GM18861 (cell line): Measurements from ENCODE around the gene JADE1.

Experiments
- ATAC-seq: cut with Tn5 transposase; IDR thresholded peaks from one replicate; pipeline ENCODE4 v1.9.1; 2021; ENCODE audit not compliant: unreplicated experiment

JADE1 gene

DNA sequence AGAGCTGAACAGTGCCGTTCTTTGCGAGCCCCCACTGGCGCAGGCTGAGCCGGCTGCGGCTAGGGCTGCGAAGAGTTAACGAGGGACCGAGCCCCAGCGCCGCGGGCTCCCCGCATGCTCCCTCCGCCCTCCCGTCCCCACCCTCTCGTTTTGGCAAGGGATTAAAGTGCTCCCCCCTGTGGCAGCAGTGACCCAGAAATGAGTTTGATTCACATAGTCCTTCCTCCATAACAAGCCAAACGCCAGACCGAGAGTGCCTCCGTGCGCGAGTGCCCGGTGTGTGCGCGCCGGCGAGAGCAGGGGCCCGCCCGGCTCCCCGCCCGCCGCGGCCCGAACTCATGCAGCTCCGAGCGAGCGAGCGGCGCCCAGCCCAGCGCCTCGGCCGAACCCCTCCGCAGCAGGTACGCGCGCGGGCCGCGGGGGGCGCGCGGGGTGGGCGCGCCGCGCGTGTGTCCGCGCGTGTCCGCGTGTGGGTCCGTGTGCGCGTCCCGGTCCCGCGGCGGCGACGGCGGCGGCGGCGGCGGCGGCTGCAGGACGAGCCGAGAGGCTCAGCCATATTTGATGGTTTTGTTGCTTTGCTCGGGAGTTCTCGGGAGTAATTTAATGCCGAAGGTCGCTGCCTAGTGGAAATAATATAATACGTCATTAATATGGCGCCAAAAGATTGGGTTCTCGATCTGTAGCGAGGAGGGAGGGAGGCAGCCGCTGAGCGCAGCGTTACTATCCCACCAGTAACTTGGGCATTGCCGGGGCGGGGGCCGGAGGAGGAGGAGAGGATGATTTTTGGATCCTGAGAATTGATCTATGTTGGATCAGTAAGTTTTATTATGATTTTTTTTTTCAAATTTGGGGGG, at the start of gene JADE1:
TSS of gene JADE1 (plus strand) at position 224 of the 854 bp plus-strand sequence. CDS start 22,059 bp downstream, outside the sequence.
- ATAC-seq, result peak; percentile 45

DNA sequence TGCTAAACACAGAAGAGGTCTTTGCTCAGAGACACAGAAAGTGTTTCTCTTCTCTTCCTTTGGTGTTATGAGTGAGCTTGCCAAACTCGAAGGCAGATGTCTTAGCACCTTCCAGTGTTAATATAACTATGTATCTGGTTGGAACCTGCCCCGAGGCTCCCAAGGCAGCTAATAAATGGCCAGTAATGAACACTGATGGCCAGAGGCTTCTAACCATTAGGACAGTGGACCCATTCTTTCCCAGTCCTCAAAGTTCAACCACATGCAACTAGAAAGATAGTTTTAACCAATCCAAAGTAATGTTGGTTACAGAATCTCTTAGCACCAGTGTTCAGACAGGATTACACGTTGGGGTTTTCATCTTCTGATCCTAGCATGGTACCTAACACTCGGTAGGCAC, 42.7 kb upstream of the JADE1 start:
- ATAC-seq, result no peak

DNA sequence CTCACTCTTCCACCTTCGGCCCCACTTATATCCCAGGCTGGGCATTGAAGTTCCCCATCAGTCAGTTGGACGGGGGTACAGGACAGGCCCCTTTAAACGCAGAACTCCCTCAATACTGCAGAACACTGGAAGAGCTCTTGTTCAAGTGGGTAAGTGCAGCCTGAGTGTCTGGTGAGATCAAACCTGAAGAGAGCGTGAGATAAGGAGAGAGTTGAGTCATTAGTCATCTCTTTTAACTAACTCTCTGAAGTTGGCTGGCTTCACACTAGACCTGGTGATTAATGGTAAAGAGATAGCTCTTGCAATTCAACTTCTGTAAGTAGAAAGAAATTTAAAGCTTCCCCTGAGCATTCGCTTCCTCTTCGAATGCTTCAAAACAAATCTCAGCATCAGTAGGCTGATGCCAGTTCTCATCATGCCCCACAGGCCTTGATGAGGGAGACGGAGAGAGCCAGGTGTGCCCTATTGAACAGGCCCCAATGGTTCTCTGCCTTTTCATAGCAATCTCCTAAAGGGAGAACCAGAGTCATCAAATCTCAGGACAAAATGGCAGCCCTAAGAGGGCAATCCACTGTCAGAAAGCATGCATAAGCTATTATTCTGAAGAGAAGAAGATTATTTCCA, 41.0 kb upstream of the JADE1 start:
- ATAC-seq, result no peak

DNA sequence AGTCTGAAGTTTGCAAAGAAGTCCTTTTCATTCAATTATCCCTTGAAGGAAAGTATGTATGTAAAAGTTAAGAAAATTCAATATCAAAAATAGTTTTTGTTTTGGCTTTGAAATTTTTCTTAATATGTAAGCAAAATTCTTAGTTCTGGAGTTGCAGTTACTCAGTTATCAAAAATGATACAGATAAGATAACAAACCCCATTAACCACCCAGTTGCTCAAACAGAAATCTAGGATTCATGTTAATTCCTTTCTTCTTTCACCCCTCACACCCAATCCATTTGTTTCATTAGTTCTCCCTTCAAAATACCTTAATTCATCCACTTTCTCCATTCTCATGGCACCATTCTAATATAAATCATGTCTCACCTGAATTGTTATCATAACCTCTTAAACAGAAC, 40.5 kb upstream of the JADE1 start:
- no peak for ATAC-seq

- ATAC-seq, result no peak
Observed at GRCh38 chr4:128770807-128771206, 38.7 kb upstream of the JADE1 start.

GRCh38 chr4:128775477-128775876, 34.0 kb upstream of the JADE1 start:
- no peak for ATAC-seq

DNA sequence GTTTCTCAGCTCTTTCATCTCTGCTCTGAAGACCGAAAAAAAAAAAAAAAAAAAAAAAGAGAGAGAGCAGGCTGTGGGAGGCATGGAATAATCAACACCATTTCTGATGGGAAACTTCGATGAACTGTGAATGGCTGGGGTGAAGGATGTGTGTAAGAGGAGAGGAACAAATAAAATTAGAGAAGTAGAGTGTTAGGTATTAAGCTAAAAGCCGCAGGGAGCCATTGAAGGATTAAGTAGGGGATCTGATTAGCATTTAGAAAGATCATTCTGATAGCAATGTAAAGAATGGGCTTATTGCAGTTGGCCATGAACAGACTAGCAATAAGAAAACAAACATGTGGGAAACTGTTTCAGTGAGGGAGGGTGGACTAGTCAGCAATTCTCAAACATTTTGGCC, 33.6 kb upstream of the JADE1 start:
- ATAC-seq, result no peak

- peak; percentile 64 for ATAC-seq
Observed at GRCh38 chr4:128776794-128777216, 32.7 kb upstream of the JADE1 start.

DNA sequence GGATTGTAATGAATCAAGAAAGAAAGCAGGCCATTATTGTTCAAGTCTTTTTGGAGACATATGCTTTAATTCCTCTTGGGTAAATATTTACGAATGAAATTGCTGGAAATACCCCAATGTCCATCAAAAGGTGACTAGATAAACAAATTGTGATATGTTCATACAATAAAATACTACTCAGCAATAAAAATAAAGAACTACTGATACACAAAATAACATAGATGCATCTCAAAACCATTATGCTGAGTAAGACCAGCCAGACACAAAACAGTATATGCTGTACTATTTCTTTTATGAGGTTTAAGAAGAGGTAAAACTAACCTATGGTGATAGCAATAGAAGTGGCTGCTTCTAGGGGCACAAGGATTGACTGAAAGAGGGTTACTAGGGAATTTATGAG, 28.8 kb upstream of the JADE1 start:
- ATAC-seq, result no peak

DNA sequence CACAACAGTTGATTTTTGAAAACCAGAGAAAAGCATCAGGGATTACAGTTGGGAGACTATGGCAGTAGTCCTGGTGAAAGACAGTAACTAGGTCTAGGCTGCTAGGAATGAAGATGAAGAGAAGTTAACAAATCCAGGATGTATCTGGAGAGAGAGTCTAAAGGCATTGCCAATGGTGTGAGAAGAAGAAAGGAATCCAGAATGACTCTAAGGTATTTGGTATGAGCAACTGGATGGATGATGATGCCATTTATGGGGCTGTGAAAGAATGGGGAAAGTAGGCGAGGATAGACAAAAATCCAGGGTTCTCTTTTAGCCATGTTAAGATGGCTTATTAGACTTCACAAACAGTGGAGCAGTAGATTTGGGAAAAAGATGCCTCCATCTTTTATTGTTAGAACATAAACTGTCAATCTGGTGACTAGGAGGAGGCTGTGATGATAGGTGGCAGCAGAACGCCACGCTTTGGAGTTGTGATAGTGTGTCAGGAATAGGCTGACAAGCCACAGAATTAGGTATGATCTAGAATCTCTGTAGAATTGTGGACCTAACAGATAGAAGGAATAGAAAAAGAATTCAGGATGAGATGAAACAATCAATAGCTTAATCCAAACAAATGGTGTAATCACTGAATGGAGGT, 27.3 kb upstream of the JADE1 start:
- peak; percentile 74 for ATAC-seq

DNA sequence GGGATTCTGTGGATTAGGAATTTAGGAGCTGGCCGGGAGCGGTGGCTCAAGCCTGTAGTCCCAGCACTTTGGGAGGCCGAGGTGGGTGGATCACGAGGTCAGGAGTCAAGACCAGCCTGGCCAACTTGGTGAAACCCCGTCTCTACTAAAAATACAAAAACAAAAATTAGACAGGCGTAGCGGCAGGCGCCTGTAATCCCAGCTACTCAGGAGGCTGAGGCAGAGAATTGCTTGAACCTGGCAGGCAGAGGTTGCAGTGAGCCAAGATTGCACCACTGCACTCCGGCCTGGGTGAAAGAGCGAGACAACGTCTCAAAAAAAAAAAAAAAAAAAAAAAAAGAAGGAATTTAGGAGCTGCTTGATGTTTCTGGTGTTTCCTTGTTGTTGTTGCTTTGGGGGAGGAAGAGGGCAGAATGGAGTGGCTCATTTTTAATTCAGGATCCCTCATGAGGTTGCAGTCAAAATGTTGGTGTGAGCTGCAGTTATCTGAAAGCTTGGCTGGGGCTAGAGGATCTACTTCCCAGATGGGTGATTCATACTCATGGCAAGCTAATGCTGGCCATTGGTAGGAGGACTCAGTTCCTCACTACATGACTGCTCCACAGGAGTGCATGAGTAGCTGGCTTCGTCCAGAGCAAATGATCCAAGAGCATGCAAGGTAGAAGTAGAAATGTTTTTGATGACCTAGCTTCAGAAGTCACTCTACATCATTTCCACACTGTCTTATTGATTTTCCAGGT, 26.5 kb upstream of the JADE1 start:
- ATAC-seq, result no peak

DNA sequence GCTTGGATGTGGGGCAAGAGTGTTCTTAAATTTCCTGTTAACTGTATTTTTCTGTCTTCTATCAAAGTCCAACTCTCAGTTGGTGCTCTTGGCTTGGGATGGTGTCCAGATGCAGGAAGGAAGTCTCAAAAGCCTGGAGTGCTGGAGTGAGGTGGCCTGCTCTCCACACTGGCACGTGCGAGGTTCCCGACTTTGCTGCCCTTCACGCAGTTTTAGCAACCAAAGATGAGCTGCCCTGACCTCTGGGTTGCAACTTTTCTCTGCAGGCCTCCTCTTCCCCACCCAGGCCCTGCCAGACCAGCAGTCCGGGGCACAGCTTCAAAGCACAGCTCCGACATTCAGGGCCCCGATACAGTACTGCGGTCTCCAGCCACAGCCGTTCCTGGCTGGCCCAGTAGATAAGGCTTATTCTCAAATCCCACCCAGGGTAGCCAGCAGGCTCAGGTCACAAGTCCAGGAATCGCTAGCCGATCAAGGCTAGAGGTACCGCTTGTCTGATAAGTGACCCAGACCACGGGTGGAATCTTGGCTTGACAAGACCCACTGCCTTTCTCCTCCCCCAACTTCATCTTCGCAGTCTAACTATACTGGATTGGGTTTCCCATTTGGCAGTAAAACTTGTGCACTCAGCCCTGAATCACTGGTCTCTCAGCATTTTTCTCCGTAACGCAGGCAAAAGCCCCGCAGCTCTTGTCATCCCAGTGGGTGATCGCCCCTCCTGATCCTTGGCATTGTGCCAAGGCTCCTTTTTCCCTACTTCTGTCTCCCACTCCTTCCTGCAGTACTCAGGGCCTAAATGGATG, 21.8 kb upstream of the JADE1 start:
- no peak for ATAC-seq

GRCh38 chr4:128793859-128794672, 15.4 kb upstream of the JADE1 start:
- ATAC-seq, result no peak

DNA sequence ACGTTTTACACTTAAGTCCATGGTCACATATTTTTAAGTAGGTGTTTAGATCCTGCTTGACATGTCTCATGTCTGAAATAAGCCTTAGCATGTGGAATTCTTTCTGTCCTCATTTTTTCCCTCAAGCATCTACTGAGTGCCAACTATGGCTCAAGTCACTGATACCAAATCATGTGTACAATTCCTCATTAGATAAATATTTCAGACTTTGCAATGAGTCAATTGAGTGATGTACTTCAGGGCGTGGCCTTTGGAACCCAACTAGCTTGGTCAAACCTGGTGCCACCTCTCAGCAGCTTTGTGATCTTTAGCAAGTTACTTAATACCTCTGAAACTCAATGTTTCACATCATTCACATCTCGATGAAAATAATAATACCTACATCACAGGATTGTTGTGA, 12.6 kb upstream of the JADE1 start:
- no peak for ATAC-seq

DNA sequence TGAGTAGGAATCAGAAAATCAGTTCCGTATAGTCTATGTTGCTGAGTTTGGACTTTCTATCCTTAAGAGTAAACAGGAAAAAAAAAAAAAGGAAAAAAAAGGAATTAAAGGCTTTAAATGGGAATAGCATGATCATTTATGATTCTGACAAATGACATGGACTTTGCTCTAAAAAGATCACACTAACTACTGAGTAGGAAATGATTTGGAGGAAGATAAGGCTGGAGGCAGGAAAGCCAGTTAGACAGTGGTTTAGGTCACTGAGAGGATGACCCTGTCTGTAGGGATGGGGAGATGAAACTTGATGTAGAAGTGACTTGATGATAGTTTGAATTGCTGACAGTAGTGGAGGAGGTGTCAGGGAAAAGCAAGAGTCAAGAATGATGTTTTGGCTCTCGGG, 9.2 kb upstream of the JADE1 start:
- ATAC-seq, result no peak

DNA sequence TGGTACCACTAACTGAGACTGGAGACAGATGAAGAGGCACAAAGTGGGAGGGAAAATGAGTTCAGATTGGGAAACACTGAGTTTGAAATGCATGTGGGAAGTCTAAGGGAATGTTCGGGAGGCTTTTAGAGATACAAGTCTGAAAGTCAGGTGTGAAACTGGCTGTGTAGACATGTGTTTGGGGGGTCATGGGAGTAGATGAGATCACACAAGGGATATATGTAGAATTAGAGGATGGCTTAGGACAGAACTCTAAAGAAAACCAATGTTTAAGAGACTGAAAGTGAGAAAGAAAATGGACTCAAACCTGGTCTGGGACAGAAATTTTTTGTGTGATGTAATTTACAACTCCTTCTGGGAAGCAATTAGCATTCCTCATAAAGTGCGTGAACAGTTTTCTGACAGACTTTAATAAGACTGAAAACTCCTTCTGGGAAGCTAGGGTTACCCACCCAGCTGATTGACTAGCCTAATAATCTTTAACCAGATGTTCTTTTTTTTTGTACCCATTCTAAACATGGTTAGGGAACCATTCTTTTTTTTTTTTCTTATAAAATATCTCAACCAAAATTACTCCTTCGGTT, 8.7 kb upstream of the JADE1 start:
- no peak for ATAC-seq

- no peak for ATAC-seq
Observed at GRCh38 chr4:128802680-128803628, 6.5 kb upstream of the JADE1 start.

DNA sequence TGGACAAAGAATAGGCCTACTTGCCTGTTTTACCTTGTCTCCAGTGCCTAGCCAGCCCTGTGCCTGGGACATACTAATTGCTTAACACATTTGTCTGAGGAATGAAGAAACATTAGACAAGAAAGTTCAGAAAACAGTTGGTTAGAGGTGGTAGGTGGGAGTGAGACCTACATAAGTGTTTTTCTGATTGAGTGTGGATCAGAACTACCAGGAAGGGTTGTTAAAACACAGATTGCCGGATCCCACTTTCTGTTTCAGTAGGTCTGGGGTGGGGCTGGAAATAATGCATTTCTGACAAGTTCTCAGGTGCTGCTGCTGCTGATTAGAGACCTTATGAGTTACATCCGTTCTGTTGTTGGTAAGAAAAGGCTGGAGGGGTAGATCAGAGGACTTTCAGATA, 5.7 kb upstream of the JADE1 start:
- no peak for ATAC-seq
